Measurements from ENCODE around the gene TFE3. TPM values are rescaled to one million over a fixed set of nuclear protein-coding genes. Genes with fewer than 3 reads are reported as not detected.
A peak's percentile ranks its signal among the peaks of the same experiment; 100 is the strongest.

The TFE3 gene
- total RNA-seq, 1 donor from 2014 or later = 63.3 TPM

DNA sequence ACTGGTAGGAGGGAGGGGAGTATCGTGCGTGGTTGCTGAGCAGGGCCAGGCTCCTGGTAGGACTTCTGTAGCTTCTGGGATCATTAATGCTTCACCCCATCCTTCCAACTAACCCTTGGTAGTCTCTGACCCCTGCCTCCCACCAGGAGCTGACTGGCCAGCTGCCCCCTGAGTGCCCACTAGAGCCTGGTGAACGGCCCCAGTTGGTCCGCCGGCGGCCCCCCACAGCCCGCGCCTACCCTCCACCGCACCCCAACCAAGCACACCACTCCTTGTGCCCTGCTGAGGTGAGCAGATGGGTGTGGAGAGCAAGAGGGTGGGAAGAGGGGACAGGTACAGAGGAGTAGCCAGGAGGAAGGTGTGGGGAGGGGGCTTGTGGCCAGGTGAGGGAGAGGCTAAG lies 20.6 kb upstream of the TFE3 start:
- H3K27me3 ChIP-seq (ENCODE audit: control insufficient read depth, insufficient read depth, low read length) = no peaks in the 10 kb centered on the region
- TF ChIP-seq, protein P1, sequence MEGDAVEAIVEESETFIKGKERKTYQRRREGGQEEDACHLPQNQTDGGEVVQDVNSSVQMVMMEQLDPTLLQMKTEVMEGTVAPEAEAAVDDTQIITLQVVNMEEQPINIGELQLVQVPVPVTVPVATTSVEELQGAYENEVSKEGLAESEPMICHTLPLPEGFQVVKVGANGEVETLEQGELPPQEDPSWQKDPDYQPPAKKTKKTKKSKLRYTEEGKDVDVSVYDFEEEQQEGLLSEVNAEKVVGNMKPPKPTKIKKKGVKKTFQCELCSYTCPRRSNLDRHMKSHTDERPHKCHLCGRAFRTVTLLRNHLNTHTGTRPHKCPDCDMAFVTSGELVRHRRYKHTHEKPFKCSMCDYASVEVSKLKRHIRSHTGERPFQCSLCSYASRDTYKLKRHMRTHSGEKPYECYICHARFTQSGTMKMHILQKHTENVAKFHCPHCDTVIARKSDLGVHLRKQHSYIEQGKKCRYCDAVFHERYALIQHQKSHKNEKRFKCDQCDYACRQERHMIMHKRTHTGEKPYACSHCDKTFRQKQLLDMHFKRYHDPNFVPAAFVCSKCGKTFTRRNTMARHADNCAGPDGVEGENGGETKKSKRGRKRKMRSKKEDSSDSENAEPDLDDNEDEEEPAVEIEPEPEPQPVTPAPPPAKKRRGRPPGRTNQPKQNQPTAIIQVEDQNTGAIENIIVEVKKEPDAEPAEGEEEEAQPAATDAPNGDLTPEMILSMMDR (IDR thresholded peaks at IDR 0.05; ENCODE audit: insufficient read depth, low read length, poor library complexity, severe bottlenecking) = no peak
- H3K4me3 ChIP-seq (ENCODE audit: low read depth, low read length) = no peak overlapping the region
- peaks cover 1% of the 10 kb centered on the region for H3K36me3 ChIP-seq (ENCODE audit: control insufficient read depth, insufficient read depth, low read length)
- DNase-seq (ENCODE audit: low read depth) = no peak

DNA sequence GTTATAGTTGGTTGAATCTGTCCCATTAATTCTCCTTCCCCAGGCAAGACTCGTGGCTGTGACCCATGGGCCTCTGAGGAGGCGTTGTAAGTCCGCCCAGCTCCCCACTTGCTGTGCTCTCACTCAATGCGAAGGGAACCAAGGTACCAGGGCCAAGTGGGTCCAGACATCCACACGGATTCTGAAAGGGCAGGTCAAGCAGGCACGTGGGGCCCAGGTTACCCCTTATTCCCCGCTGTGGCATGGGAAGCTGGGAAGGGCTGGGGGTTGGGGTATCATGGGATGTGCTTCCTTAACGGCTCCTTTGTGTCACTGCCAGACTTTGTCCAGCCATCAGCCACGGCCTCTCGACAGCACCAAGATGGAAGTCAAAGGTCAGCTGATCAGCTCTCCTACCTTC lies 18.8 kb upstream of the TFE3 start:
- TF ChIP-seq, protein P1 (IDR thresholded peaks at IDR 0.05; ENCODE audit: insufficient read depth, low read length, poor library complexity, severe bottlenecking) = no peak
- Histone ChIP-seq H3K4me3 (ENCODE audit: low read depth, low read length) (no peak overlapping the region), H3K36me3 (ENCODE audit: control insufficient read depth, insufficient read depth, low read length) (peaks cover 1% of the 10 kb centered on the region), H3K27me3 (ENCODE audit: control insufficient read depth, insufficient read depth, low read length) (no peaks in the 10 kb centered on the region)
- no peak for DNase-seq (ENCODE audit: low read depth)

DNA sequence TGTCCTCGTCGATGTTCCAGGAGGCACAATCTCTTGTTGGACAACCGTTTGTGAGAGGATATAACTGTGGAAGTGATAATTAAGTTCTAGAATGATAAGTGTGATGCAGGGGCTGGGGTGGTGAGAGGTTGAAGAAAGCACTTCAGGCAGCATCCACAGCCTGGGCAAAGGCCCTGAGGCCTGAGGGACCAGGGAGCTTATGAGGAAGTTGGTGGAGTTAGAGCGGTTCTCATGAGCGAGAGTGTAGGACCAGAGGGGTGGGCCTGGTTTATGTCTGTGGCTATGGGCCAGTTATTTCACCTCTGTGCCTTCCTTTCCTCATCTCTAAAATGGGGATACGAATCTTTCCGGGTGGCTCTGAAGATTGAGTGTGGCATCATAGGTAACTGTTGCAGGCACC lies 18.3 kb upstream of the TFE3 start:
- no peaks in the 10 kb centered on the region for H3K27me3 ChIP-seq (ENCODE audit: control insufficient read depth, insufficient read depth, low read length)
- no peak overlapping the region for H3K4me3 ChIP-seq (ENCODE audit: low read depth, low read length)
- TF ChIP-seq, protein P1 (IDR thresholded peaks at IDR 0.05; ENCODE audit: insufficient read depth, low read length, poor library complexity, severe bottlenecking) = no peak
- DNase-seq (ENCODE audit: low read depth) = no peak
- H3K36me3 ChIP-seq (ENCODE audit: control insufficient read depth, insufficient read depth, low read length) = peaks cover 1% of the 10 kb centered on the region

DNA sequence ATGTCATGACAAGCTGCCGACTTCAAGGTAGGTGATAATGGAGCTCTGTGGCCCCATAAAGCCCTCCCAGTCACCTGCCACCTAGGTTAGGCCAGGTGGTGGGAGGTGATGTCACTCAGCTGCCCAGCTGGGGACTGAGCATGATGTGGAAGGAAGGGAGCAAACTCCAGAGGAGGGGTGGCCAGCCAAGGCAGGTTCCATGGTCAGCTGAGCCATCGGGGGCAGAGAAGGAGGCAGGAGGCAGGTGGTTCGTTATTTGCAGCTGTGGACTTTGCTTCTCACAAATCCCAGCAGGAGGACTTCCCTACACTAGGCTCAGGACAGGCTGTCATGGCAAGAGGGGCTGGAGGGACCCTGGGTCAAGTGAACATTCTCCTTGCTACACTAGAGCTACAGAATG lies 17.8 kb upstream of the TFE3 start:
- H3K36me3 ChIP-seq (ENCODE audit: control insufficient read depth, insufficient read depth, low read length) = peaks cover 1% of the 10 kb centered on the region
- H3K27me3 ChIP-seq (ENCODE audit: control insufficient read depth, insufficient read depth, low read length) = no peaks in the 10 kb centered on the region
- TF ChIP-seq, protein P1 (IDR thresholded peaks at IDR 0.05; ENCODE audit: insufficient read depth, low read length, poor library complexity, severe bottlenecking) = no peak

DNA sequence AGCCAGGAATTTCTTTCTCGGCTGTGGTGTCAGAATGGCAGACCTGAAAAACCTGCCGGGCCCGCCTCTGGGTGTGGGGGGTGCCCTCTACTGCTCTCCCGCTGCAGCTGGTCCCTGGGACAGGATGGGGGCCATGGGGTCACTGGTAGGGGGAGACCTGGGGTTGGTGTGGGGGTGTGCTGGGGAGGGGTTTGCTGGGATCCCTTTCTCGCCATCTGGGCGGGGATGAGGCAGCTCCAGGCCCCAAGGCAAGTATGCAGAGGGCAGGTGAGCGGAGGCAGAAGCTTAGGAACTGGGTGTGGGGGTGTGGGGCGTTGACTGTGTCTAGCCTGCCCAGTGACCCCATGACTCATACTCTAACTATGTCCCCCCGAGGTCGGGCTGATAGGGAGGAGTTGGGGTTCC lies 16.5 kb upstream of the TFE3 start:
- Histone ChIP-seq H3K4me3 (ENCODE audit: low read depth, low read length) (peak overlapping the region; percentile 46), H3K27me3 (ENCODE audit: control insufficient read depth, insufficient read depth, low read length) (no peaks in the 10 kb centered on the region), H3K36me3 (ENCODE audit: control insufficient read depth, insufficient read depth, low read length) (peaks cover 1% of the 10 kb centered on the region)
- no peak for DNase-seq (ENCODE audit: low read depth)
- TF ChIP-seq, protein P1 (IDR thresholded peaks at IDR 0.05; ENCODE audit: insufficient read depth, low read length, poor library complexity, severe bottlenecking) = no peak

More for the DNA sequence above, 17.8 kb upstream of the TFE3 start:
- no peak overlapping the region for H3K4me3 ChIP-seq (ENCODE audit: low read depth, low read length)
- no peak for DNase-seq (ENCODE audit: low read depth)

DNA sequence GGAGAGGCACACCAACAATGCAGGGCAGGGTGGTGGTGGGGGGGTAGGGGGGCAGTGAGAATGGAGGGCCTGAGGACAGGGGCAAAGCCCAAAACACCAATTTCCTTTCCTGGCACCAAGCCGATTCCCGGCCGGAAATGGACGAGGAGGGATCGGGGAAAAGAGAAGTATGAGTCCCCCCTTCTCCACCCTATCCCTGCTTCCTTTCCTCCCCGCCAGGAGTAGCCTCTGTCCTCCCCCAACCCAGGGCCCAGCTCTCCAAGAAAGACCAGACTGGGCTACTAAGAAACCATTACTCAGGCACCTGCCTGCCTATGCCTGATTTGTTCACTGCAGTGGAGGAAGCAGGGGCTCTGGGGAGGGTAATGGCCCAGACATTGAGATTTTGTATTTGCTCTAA lies 16.0 kb upstream of the TFE3 start:
- no peaks in the 10 kb centered on the region for H3K36me3 ChIP-seq (ENCODE audit: control insufficient read depth, insufficient read depth, low read length)
- TF ChIP-seq, protein P1 (IDR thresholded peaks at IDR 0.05; ENCODE audit: insufficient read depth, low read length, poor library complexity, severe bottlenecking) = no peak
- peak overlapping the region; percentile 46 for H3K4me3 ChIP-seq (ENCODE audit: low read depth, low read length)
- DNase-seq (ENCODE audit: low read depth) = no peak
- no peaks in the 10 kb centered on the region for H3K27me3 ChIP-seq (ENCODE audit: control insufficient read depth, insufficient read depth, low read length)
